ENCODE data around the gene SLC39A11.

- TF ChIP-seq CTCF (IDR thresholded peaks at IDR 0.05; ENCODE audit: insufficient read depth, low read length) (no peak), GABPA (IDR thresholded peaks at IDR 0.05; ENCODE audit: low read depth) (no peak)
These were observed 265.9 kb downstream of the SLC39A11 start for GRCh38 chr17:72826602-72827001.

Measured in HL-60 (cell line).